Common myeloid progenitor, CD34-positive (primary cell): ENCODE results near the gene MPRIP. TPM values are rescaled to one million over a fixed set of nuclear protein-coding genes. Genes with fewer than 3 reads are reported as not detected.
"Not testable (repeated sequence)": the region's sequence is repeated elsewhere in the genome, so short reads cannot be mapped to it uniquely, and the experiment has no call there.

ENCODE experiments used
- CTCF ChIA-PET: fragments of 350-600 bp; sonication (Branson Sonifier 250); formaldehyde crosslinking; loops from one replicate; lab custom pipeline; 2021; ENCODE audit warnings: antibody characterized with exemption; lab: Charles Lee
- POLR2A ChIA-PET: fragments of 350-600 bp; sonication (Branson Sonifier 250); formaldehyde crosslinking; loops from one replicate; lab custom pipeline; 2021; ENCODE audit warnings: antibody characterized with exemption; lab: Charles Lee
- DNase-seq, 3 donors: peaks; one replicate each; pipeline versions ENCODE4 v3.0.0 to v3.0.0-alpha.2; 2013
- H3K27ac ChIP-seq, 2 experiments: 1 replicate in 1 of 2; 2 replicates in 1 of 2; pipeline ENCODE4 v1.7.0; 2013; ENCODE audit warnings: inconsistent platforms in 2 of 2, low read length in 2 of 2, mild to moderate bottlenecking in 2 of 2, low read depth in 1 of 2, moderate library complexity in 1 of 2; ENCODE audit not compliant: severe bottlenecking in 2 of 2, insufficient read depth in 1 of 2, poor library complexity in 1 of 2
- H3K27me3 ChIP-seq, 5 experiments: replicated peaks in 2 of 5; 1 replicate in 3 of 5; 2 replicates in 2 of 5; pipeline versions ENCODE4 v1.6.1 to v1.7.0; 2013; ENCODE audit warnings: low read length in 4 of 5, mild to moderate bottlenecking in 2 of 5, moderate library complexity in 2 of 5, inconsistent platforms in 1 of 5; ENCODE audit not compliant: insufficient read depth in 5 of 5, control insufficient read depth in 4 of 5
- H3K36me3 ChIP-seq, 4 experiments: 1 replicate in 2 of 4; 2 replicates in 2 of 4; pipeline versions ENCODE4 v1.6.1 to v1.7.0; 2013; ENCODE audit warnings: low read length in 3 of 4, control low read depth in 1 of 4, mild to moderate bottlenecking in 1 of 4; ENCODE audit not compliant: control insufficient read depth in 4 of 4, insufficient read depth in 4 of 4
- H3K4me1 ChIP-seq, 4 experiments: 1 replicate in 3 of 4; 2 replicates in 1 of 4; pipeline versions ENCODE4 v1.6.1 to v1.7.1; 2013; ENCODE audit warnings: low read length in 3 of 4, mild to moderate bottlenecking in 3 of 4, control low read depth in 1 of 4, inconsistent platforms in 1 of 4, moderate library complexity in 1 of 4; ENCODE audit not compliant: control insufficient read depth in 4 of 4, insufficient read depth in 4 of 4; ENCODE audit errors: control extremely low read depth in 1 of 4
- H3K4me3 ChIP-seq, 7 experiments: 1 replicate in 4 of 7; 2 replicates in 3 of 7; pipeline versions ENCODE4 v1.5.1 to v1.7.0; 2013; ENCODE audit warnings: mild to moderate bottlenecking in 7 of 7, low read length in 6 of 7, moderate library complexity in 6 of 7, inconsistent platforms in 2 of 7, low read depth in 2 of 7, control low read depth in 1 of 7; ENCODE audit not compliant: insufficient read depth in 4 of 7, control insufficient read depth in 1 of 7; ENCODE audit errors: extremely low read depth in 1 of 7
- H3K9me3 ChIP-seq, 5 experiments: 1 replicate in 4 of 5; 2 replicates in 1 of 5; pipeline versions ENCODE4 v1.6.1 to v1.7.1; 2013; ENCODE audit warnings: low read length in 4 of 5, mild to moderate bottlenecking in 2 of 5, inconsistent platforms in 1 of 5, low read depth in 1 of 5, moderate library complexity in 1 of 5; ENCODE audit not compliant: control insufficient read depth in 4 of 5, insufficient read depth in 2 of 5; ENCODE audit errors: control extremely low read depth in 1 of 5
- WGBS: methylation state at CpG from one replicate; pipeline ENCODE4 v1.1.5; 2013; ENCODE audit not compliant: insufficient coverage; 5-methylcytosine and 5-hydroxymethylcytosine counted together
- polyA plus RNA-seq: library from polyadenylated mRNA; unstranded; fragments of 120-200 nt; gene quantifications from one replicate; pipeline ENCODE4 v1.2.1, GENCODE V29; 2013

Gene MPRIP, protein sequence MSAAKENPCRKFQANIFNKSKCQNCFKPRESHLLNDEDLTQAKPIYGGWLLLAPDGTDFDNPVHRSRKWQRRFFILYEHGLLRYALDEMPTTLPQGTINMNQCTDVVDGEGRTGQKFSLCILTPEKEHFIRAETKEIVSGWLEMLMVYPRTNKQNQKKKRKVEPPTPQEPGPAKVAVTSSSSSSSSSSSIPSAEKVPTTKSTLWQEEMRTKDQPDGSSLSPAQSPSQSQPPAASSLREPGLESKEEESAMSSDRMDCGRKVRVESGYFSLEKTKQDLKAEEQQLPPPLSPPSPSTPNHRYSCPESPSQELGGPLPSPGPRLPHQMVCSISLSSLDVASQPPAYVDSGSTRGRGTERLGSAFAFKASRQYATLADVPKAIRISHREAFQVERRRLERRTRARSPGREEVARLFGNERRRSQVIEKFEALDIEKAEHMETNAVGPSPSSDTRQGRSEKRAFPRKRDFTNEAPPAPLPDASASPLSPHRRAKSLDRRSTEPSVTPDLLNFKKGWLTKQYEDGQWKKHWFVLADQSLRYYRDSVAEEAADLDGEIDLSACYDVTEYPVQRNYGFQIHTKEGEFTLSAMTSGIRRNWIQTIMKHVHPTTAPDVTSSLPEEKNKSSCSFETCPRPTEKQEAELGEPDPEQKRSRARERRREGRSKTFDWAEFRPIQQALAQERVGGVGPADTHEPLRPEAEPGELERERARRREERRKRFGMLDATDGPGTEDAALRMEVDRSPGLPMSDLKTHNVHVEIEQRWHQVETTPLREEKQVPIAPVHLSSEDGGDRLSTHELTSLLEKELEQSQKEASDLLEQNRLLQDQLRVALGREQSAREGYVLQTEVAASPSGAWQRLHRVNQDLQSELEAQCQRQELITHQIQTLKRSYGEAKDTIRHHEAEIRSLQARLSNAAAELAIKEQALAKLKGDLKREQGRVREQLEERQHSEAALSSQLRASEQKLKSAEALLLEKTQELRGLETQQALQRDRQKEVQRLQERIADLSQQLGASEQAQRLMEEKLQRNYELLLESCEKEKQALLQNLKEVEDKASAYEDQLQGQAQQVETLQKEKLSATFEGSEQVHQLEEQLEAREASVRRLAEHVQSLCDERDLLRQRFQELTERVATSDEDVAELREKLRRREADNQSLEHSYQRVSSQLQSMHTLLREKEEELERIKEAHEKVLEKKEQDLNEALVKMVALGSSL (N-terminal part only)
- polyA plus RNA-seq, result 128 TPM

DNA sequence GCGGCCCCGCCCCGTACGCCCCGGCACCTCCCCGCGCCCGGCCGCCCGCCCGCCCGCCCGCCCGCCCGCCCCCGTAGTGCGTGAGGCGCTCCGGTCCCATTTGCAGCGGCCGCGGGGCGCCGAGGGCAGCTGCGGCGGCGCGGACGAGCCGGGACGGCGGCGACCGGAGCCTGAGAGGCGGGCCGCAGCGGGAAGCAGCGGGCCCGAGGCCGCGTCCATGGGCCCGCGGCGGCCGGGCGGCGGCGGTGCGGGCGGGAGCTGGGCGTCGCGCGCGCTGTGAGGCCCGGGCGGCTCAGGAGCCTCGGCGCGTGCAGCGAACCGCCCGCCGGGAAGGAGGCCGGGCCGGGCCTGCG lies at the start of gene MPRIP:
Gene MPRIP (plus strand): TSS at position 74 of the 353 bp plus-strand sequence. CDS start 392 bp downstream, outside the sequence.
- Histone ChIP-seq H3K27ac (peak within 1 kb of the TSS in 1 of 2 experiments; percentile 64), H3K9me3 (no peaks in the 10 kb centered on the region), H3K27me3 (no peaks in the 10 kb centered on the region), H3K4me3 (peak within 1 kb of the TSS; percentile 69 to 92 (median 83)), H3K4me1 (peaks cover 12 to 55% (median 38%) of the 10 kb centered on the region in 4 experiments), H3K36me3 (no peaks in the 10 kb centered on the region)
- POLR2A ChIA-PET, result no interaction called here
- CTCF ChIA-PET, result no interaction called here
- DNase-seq, result no peak
- under 1% methylated on average over 36 of the region's 67 CpGs for WGBS

DNA sequence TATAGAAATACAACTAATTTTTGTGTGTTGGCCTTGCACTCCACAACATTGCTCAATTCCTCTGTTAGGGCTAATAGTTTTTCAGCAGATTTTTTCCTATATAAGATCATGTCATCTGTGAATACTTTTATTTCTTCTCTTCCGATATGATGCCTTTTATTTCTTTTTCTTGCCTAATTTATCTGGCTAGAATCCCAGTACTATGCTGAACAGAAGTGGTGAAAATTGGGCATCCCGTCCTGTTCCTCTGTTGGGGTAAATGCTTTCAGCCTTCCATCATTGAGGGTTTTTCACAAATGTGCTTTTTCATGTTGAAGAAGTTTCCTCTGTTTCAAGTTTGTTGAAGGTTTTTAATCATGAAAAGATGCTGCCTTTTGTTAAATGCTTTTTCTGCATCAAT lies 47.6 kb upstream of the MPRIP start:
- ChIA-PET POLR2A (no interaction called here), CTCF (no interaction called here)

DNA sequence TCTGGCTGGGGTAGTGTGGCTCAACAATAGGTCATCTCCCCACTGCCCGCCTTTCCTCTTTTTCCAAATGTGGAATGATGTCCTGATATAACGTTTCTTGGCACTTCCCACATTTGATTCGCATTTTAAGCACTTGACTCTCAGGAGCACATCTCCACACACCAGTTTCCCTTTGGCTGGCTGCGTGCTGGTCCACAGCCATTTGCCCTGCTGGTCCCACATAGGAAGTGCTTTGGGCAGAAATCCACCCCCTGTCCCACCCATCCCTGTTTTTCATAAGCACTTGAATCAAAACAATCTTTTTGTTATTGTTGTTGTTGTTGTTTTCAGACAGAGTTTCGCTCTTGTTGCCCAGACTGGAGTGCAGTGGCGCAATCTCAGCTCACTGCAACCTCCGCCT lies 46.3 kb upstream of the MPRIP start:
- CTCF ChIA-PET, result no interaction called here
- WGBS, result 98% methylated on average over 4 of the region's 7 CpGs
- no peaks in the 10 kb centered on the region for H3K9me3 ChIP-seq

More for the DNA sequence above, 47.6 kb upstream of the MPRIP start:
- H3K27me3 ChIP-seq, result no peaks in the 10 kb centered on the region
- H3K9me3 ChIP-seq, result no peaks in the 10 kb centered on the region
- WGBS, result 93% methylated on average over 2 of the region's 2 CpGs
- no peak overlapping the region for H3K4me3 ChIP-seq
- no peak for DNase-seq
- H3K4me1 ChIP-seq, result peaks cover 2 to 10% (median 7%) of the 10 kb centered on the region in 4 experiments
- H3K36me3 ChIP-seq, result no peaks in the 10 kb centered on the region
- no peak overlapping the region for H3K27ac ChIP-seq

DNA sequence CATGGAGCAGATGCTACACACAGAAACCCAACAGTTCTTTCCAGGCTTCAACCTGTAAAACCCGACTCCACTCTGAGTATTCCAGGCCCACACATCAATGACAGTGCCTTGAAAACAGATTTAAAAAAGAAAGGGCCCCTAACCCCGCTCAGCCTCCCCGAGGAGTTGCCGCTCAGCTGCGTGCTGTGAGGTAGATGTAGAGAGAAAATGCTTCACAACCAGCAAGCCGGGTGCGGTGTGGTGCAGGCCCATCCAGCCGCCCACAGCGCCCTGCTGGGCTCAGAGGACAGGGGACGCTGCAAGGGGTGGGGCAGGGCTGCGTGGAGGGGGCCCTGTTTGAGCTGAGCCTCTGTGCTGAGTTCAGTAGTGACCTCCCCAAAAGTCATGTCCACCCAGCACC lies 45.5 kb upstream of the MPRIP start:
- H3K4me1 ChIP-seq, H3K27ac ChIP-seq, POLR2A ChIA-PET, H3K4me3 ChIP-seq, H3K27me3 ChIP-seq, DNase-seq, H3K36me3 ChIP-seq, H3K9me3 ChIP-seq, CTCF ChIA-PET: not testable (repeated sequence)
- WGBS, result 100% methylated on average over 4 of the region's 11 CpGs

More for the DNA sequence above, 46.3 kb upstream of the MPRIP start:
- Histone ChIP-seq H3K27ac (no peak overlapping the region), H3K36me3 (no peaks in the 10 kb centered on the region), H3K4me3 (no peak overlapping the region), H3K4me1 (peaks cover 0 to 2% (median 0%) of the 10 kb centered on the region in 4 experiments), H3K27me3 (no peaks in the 10 kb centered on the region)
- DNase-seq, result no peak
- POLR2A ChIA-PET, result no interaction called here

DNA sequence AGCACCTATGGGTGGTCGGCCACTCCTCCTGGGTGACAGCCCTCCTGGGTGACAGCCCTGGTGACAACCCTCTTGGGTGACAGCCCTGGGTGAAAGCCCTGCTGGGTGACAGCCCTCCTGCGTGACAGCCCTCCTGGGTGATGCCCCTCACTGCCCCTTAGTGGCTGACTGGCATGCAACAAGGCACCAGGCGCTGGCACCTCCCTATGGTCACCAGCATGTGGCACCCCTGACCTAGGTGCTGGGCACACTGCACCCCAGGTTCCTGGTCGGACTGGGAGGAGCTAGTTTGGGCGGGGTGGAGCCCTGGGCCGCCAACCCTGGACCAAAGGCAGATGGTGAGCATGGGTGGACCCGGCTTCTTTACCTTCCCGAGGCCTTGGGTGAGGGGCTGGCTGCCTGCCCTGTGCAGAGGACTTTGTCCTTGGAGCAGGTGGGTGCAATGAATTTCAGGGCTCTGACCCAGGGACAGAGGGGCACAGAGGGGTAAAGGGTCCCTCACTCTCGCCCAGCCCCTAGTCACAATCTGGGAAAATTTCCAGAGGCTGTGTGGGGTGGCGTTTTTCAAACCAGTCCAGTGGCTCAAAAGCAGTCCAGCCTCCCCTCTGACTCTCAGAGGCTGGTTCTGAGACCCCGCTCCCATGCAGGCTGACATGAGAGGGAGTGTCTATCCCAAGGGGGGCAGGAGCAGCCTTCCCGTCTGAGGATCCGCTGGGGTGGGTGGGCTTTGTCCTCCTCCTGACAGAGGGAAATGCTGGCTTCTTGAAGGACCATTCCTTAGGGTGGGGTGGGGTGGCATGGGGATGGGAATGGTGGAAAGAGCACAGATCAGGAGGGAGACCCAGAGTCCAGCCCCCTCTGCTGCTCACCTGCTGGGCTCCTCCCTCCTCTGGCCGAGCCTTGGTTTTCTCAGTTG lies 44.5 kb upstream of the MPRIP start:
- ChIA-PET POLR2A (no interaction called here), CTCF (no interaction called here)
- no peak overlapping the region for H3K27ac ChIP-seq
- no peak overlapping the region for H3K4me3 ChIP-seq
- H3K4me1 ChIP-seq, result peaks cover 0 to 2% (median 0%) of the 10 kb centered on the region in 4 experiments
- peak in 2 of 3 donors; percentile 73 to 77 for DNase-seq
- no peaks in the 10 kb centered on the region for H3K27me3 ChIP-seq
- no peaks in the 10 kb centered on the region for H3K36me3 ChIP-seq
- no peaks in the 10 kb centered on the region for H3K9me3 ChIP-seq
- WGBS, result 71% methylated on average over 13 of the region's 14 CpGs

DNA sequence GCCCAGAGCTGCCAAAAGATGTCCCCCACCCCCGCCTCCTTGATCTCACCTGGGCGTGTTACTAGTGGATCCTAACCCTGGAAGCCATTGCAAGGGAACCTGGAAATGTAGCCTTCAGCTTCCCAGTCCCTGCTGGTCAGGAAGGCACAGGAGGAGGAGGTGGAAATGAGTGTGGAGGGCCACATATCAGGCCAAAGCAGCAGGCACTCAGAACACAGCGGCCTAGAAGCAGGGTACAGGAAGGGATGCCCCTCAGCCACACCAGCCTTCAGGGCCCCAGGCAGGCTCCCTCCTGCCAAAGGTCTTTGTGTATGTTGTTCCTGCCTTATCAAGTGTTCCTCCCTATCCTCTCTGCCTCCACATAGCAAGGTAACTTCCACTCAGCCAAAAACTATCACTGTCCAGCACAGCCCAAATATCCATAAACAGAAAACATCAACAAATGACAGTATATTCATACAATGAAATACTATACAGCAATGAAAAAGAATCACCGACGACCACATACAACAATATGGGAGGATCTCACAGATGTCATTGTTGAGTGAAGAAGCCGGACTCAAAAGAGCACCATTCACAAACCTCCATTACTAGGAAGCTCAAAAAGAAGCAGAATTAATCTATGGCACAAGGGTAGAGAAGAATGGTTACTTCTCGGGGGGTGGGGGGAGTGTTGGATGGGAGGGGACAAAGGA lies 42.2 kb upstream of the MPRIP start:
- H3K27me3 ChIP-seq, result no peaks in the 10 kb centered on the region
- H3K9me3 ChIP-seq, result no peaks in the 10 kb centered on the region
- H3K36me3 ChIP-seq, result no peaks in the 10 kb centered on the region
- no peak for DNase-seq
- WGBS, result 100% methylated on average over 2 of the region's 7 CpGs
- CTCF ChIA-PET, result interaction anchor here (1.0 to 2.3 kb wide), 8 partner anchors 8 to 152 kb away, joined by 3 to 9 read pairs (median 6); no protein-coding TSS in a partner anchor
- H3K4me1 ChIP-seq, result peaks cover 0 to 2% (median 0%) of the 10 kb centered on the region in 4 experiments
- no peak overlapping the region for H3K4me3 ChIP-seq
- POLR2A ChIA-PET, result no interaction called here
- H3K27ac ChIP-seq, result no peak overlapping the region
